Naive thymus-derived CD4-positive, alpha-beta T cell (primary cell): ENCODE data around the gene PEF1. TPM values are rescaled to one million over a fixed set of nuclear protein-coding genes. Genes with fewer than 3 reads are reported as not detected.
A peak's percentile ranks its signal among the peaks of the same experiment; 100 is the strongest.

Experiments
- ATAC-seq: fragments of 150-1000 bp; cut with Tn5 transposase; 2 replicates; pipeline ENCODE4 v1.10.0; 2021; ENCODE audit warnings: mild to moderate bottlenecking, moderate library complexity
- CTCF ChIA-PET: fragments of 350-600 bp; sonication (Branson Sonifier 250); formaldehyde crosslinking; loops from one replicate; lab custom pipeline; 2021; ENCODE audit warnings: antibody characterized with exemption; lab: Charles Lee
- POLR2A ChIA-PET: fragments of 350-600 bp; sonication (Branson Sonifier 250); formaldehyde crosslinking; loops from one replicate; lab custom pipeline; 2021; ENCODE audit warnings: antibody characterized with exemption, inconsistent platforms; lab: Charles Lee
- DNase-seq, 9 donors: peaks; one replicate each; pipeline versions ENCODE4 v3.0.0 to v3.0.0-alpha.2; 2020 to 2022; ENCODE audit warnings: mixed read lengths in 1 of 9
- H3K27ac ChIP-seq: one replicate; pipeline ENCODE4 v1.7.0; 2013; ENCODE audit warnings: mild to moderate bottlenecking, low read depth, low read length, moderate library complexity
- H3K27me3 ChIP-seq, 2 donors: one replicate each; pipeline ENCODE4 v1.7.0; 2013; ENCODE audit warnings: low read length in 2 of 2, mild to moderate bottlenecking in 2 of 2, moderate library complexity in 2 of 2; ENCODE audit not compliant: control insufficient read depth in 2 of 2, insufficient read depth in 2 of 2
- H3K36me3 ChIP-seq, 3 experiments: 1 replicate in 2 of 3; 2 replicates in 1 of 3; pipeline ENCODE4 v1.7.0; 2013; ENCODE audit warnings: low read length in 3 of 3, mild to moderate bottlenecking in 3 of 3, moderate library complexity in 1 of 3; ENCODE audit not compliant: insufficient read depth in 3 of 3, control insufficient read depth in 2 of 3
- H3K4me1 ChIP-seq, 2 donors: one replicate each; pipeline ENCODE4 v1.7.0; 2013; ENCODE audit warnings: low read length in 2 of 2, mild to moderate bottlenecking in 2 of 2, moderate library complexity in 1 of 2; ENCODE audit not compliant: control insufficient read depth in 2 of 2, insufficient read depth in 2 of 2
- H3K4me3 ChIP-seq: 2 replicates; pipeline ENCODE4 v1.7.0; 2013; ENCODE audit warnings: mild to moderate bottlenecking, low read length
- H3K9me3 ChIP-seq, 3 experiments: 1 replicate in 2 of 3; 2 replicates in 1 of 3; pipeline ENCODE4 v1.7.0; 2013; ENCODE audit warnings: low read length in 3 of 3; ENCODE audit not compliant: control insufficient read depth in 2 of 3
- H3K27ac Mint-ChIP-seq, 9 donors: one replicate each; pipeline ENCODE4 v1.8.0; 2020 to 2022; ENCODE audit warnings: mixed read lengths in 9 of 9, mild to moderate bottlenecking in 8 of 9, moderate library complexity in 5 of 9, inconsistent platforms in 2 of 9
- H3K27me3 Mint-ChIP-seq, 5 donors: one replicate each; pipeline ENCODE4 v1.8.0; 2021 to 2022; ENCODE audit warnings: mixed read lengths in 5 of 5, mild to moderate bottlenecking in 1 of 5
- H3K36me3 Mint-ChIP-seq, 5 donors: one replicate each; pipeline ENCODE4 v1.8.0; 2020 to 2022; ENCODE audit warnings: mixed read lengths in 5 of 5, mild to moderate bottlenecking in 3 of 5, inconsistent platforms in 1 of 5
- H3K4me1 Mint-ChIP-seq, 7 donors: one replicate each; pipeline ENCODE4 v1.8.0; 2020 to 2022; ENCODE audit warnings: mixed read lengths in 7 of 7, mild to moderate bottlenecking in 3 of 7, inconsistent platforms in 1 of 7
- H3K4me3 Mint-ChIP-seq, 10 donors: one replicate each; pipeline ENCODE4 v1.8.0; 2020 to 2022; ENCODE audit warnings: mild to moderate bottlenecking in 10 of 10, mixed read lengths in 10 of 10, moderate library complexity in 6 of 10, inconsistent platforms in 2 of 10
- H3K9me3 Mint-ChIP-seq, 11 donors: one replicate each; pipeline ENCODE4 v1.8.0; 2020 to 2022; ENCODE audit warnings: mixed read lengths in 11 of 11, mild to moderate bottlenecking in 4 of 11, inconsistent platforms in 1 of 11, moderate library complexity in 1 of 11
- intact Hi-C, 2 donors: fragments of 100-400 bp; cut with micrococcal nuclease; formaldehyde crosslinking; loops; one replicate each; pipeline ENCODE4 v1.15.1; 2023
- polyA plus RNA-seq, 2 donors: library from polyadenylated mRNA; unstranded; fragments of 300-500 nt; fragmentation: Illumina TruSeq; gene quantifications; one replicate each; pipeline ENCODE4 v1.2.3, GENCODE V29; 2021
- total RNA-seq, 6 experiments: library from RNA in 5 of 6; stranded (reverse) in 5 of 6; gene quantifications; 1 replicate in 5 of 6; 2 replicates in 1 of 6; pipeline ENCODE4 v1.2.3 and lab custom pipeline; 2021 to 2026

PEF1 gene
- total and polyA plus RNA-seq, 7 experiments from 2014 or later: 37.7 to 87.7 (median 45.5) TPM

GRCh38 chr1:31632649-31633048 is 12.0 kb downstream of the PEF1 start:
- H3K4me3 Mint-ChIP-seq: no peak overlapping the region
- H3K9me3 ChIP-seq: no peaks in the 10 kb centered on the region
- CTCF ChIA-PET: interaction anchor here (0.7 kb wide), 1 partner anchor 14 kb away, joined by 3 read pairs; no protein-coding TSS in a partner anchor
- peaks cover 4 to 47% (median 9%) of the 10 kb centered on the region in 5 donors for H3K36me3 Mint-ChIP-seq
- H3K4me1 Mint-ChIP-seq: peaks cover 0 to 27% (median 6%) of the 10 kb centered on the region in 7 donors
- H3K27ac ChIP-seq: no peak overlapping the region
- no peaks in the 10 kb centered on the region for H3K27me3 ChIP-seq
- no peak overlapping the region for H3K27ac Mint-ChIP-seq
- H3K27me3 Mint-ChIP-seq: no peaks in the 10 kb centered on the region
- peaks cover 0 to 74% (median 24%) of the 10 kb centered on the region in 3 experiments for H3K36me3 ChIP-seq
- POLR2A ChIA-PET: interaction anchor here (1.0 kb wide), 1 partner anchor 10 kb away, joined by 3 read pairs; no protein-coding TSS in a partner anchor
- no peak overlapping the region for H3K4me3 ChIP-seq
- intact Hi-C loops: no loop called here
- no peaks in the 10 kb centered on the region for H3K9me3 Mint-ChIP-seq
- peaks cover 0 to 5% of the 10 kb centered on the region in 2 donors for H3K4me1 ChIP-seq
- ATAC-seq (no peak), DNase-seq (no peak)

- no peaks in the 10 kb centered on the region for H3K4me1 ChIP-seq
- Mint-ChIP-seq H3K9me3 (no peaks in the 10 kb centered on the region), H3K27ac (no peak overlapping the region), H3K4me1 (peaks cover 0 to 6% (median 0%) of the 10 kb centered on the region in 7 donors), H3K27me3 (no peaks in the 10 kb centered on the region), H3K36me3 (peaks cover 4 to 50% (median 10%) of the 10 kb centered on the region in 5 donors), H3K4me3 (no peak overlapping the region)
- intact Hi-C loops: no loop called here
- ATAC-seq (no peak), DNase-seq (no peak)
- POLR2A ChIA-PET: no interaction called here
- no peaks in the 10 kb centered on the region for H3K9me3 ChIP-seq
- no peaks in the 10 kb centered on the region for H3K27me3 ChIP-seq
- H3K4me3 ChIP-seq: no peak overlapping the region
- CTCF ChIA-PET: no interaction called here
- H3K36me3 ChIP-seq: peaks cover 0 to 69% (median 24%) of the 10 kb centered on the region in 3 experiments
- no peak overlapping the region for H3K27ac ChIP-seq
Observed at GRCh38 chr1:31628931-31629556, 15.6 kb downstream of the PEF1 start.

GRCh38 chr1:31627930-31628559 is 16.6 kb downstream of the PEF1 start:
- Mint-ChIP-seq H3K36me3 (peaks cover 4 to 55% (median 14%) of the 10 kb centered on the region in 5 donors), H3K4me3 (no peak overlapping the region), H3K9me3 (no peaks in the 10 kb centered on the region), H3K4me1 (peaks cover 0 to 7% (median 0%) of the 10 kb centered on the region in 7 donors), H3K27ac (no peak overlapping the region), H3K27me3 (no peaks in the 10 kb centered on the region)
- Histone ChIP-seq H3K4me3 (no peak overlapping the region), H3K27me3 (no peaks in the 10 kb centered on the region), H3K4me1 (no peaks in the 10 kb centered on the region), H3K36me3 (peaks cover 0 to 64% (median 24%) of the 10 kb centered on the region in 3 experiments), H3K27ac (no peak overlapping the region), H3K9me3 (no peaks in the 10 kb centered on the region)
- ChIA-PET CTCF (no interaction called here), POLR2A (no interaction called here)
- intact Hi-C loops: no loop called here
- DNase-seq: no peak
- no peak for ATAC-seq

GRCh38 chr1:31627301-31627929 is 17.3 kb downstream of the PEF1 start:
- Histone ChIP-seq H3K27ac (no peak overlapping the region), H3K4me1 (no peaks in the 10 kb centered on the region), H3K27me3 (no peaks in the 10 kb centered on the region), H3K36me3 (peaks cover 0 to 57% (median 22%) of the 10 kb centered on the region in 3 experiments), H3K4me3 (no peak overlapping the region), H3K9me3 (no peaks in the 10 kb centered on the region)
- Mint-ChIP-seq H3K4me1 (peaks cover 0 to 7% (median 0%) of the 10 kb centered on the region in 7 donors), H3K4me3 (no peak overlapping the region), H3K27ac (no peak overlapping the region), H3K27me3 (no peaks in the 10 kb centered on the region), H3K9me3 (no peaks in the 10 kb centered on the region), H3K36me3 (peaks cover 4 to 49% (median 14%) of the 10 kb centered on the region in 5 donors)
- CTCF ChIA-PET: no interaction called here
- intact Hi-C loops: no loop called here
- POLR2A ChIA-PET: no interaction called here
- DNase-seq (no peak), ATAC-seq (no peak)

GRCh38 chr1:31626223-31627207 is 18.2 kb downstream of the PEF1 start:
- H3K4me3 ChIP-seq: no peak overlapping the region
- POLR2A ChIA-PET: no interaction called here
- Mint-ChIP-seq H3K27me3 (no peaks in the 10 kb centered on the region), H3K27ac (peak overlapping the region in 2 of 9 donors; percentile 25 to 47), H3K36me3 (peaks cover 4 to 46% (median 9%) of the 10 kb centered on the region in 5 donors), H3K4me1 (peaks cover 0 to 8% (median 0%) of the 10 kb centered on the region in 7 donors), H3K9me3 (no peaks in the 10 kb centered on the region), H3K4me3 (no peak overlapping the region)
- H3K9me3 ChIP-seq: no peaks in the 10 kb centered on the region
- no peak for DNase-seq
- no peaks in the 10 kb centered on the region for H3K4me1 ChIP-seq
- intact Hi-C loops: no loop called here
- H3K36me3 ChIP-seq: peaks cover 0 to 48% (median 14%) of the 10 kb centered on the region in 3 experiments
- no peak overlapping the region for H3K27ac ChIP-seq
- H3K27me3 ChIP-seq: no peaks in the 10 kb centered on the region
- CTCF ChIA-PET: no interaction called here
- no peak for ATAC-seq

GRCh38 chr1:31625561-31626222 is 19.0 kb downstream of the PEF1 start:
- intact Hi-C loops: no loop called here
- Mint-ChIP-seq H3K27me3 (no peaks in the 10 kb centered on the region), H3K4me1 (peaks cover 0 to 8% (median 0%) of the 10 kb centered on the region in 7 donors), H3K36me3 (peaks cover 4 to 39% (median 9%) of the 10 kb centered on the region in 5 donors), H3K4me3 (no peak overlapping the region), H3K9me3 (no peaks in the 10 kb centered on the region), H3K27ac (peak overlapping the region in 1 of 9 donors; percentile 25)
- DNase-seq: no peak
- Histone ChIP-seq H3K27ac (no peak overlapping the region), H3K9me3 (no peaks in the 10 kb centered on the region), H3K36me3 (peaks cover 0 to 40% (median 7%) of the 10 kb centered on the region in 3 experiments), H3K4me3 (no peak overlapping the region), H3K27me3 (no peaks in the 10 kb centered on the region), H3K4me1 (no peaks in the 10 kb centered on the region)
- POLR2A ChIA-PET: no interaction called here
- ATAC-seq: peak; percentile 7
- CTCF ChIA-PET: no interaction called here
